NCI-H1436 treated with DMSO at 0.1 percent for 48 hours (cell line): Measurements from ENCODE around the gene SHROOM2.

Experiments used
- DNase-seq: peaks from one replicate; lab custom pipeline; 2025; lab: John Stamatoyannopoulos, UW

SHROOM2 gene

GRCh38 chrX:9899640-9900111, 113.4 kb downstream of the SHROOM2 start:
- DNase-seq, result no peak

DNA sequence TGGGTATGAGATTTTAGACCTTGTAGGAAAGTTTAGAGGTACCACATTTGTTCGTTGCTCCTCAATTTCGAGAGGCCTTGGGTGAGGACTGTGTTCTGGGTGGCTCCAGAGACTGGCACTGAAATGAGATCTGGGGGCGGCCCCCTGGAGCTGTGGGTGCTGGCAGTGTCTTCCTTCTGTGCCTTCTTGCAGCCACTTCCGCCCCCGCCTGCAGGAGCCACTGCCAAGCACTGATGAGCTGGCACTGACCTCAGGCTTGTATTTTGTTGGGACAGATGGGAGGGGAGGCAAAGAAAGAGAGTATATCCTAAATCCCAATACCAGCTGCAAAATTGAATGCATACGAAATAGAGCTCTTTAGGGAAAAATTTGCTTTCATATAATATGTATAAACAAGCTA, 116.4 kb downstream of the SHROOM2 start:
- DNase-seq, result no peak

GRCh38 chrX:9903146-9903545, 116.9 kb downstream of the SHROOM2 start:
- no peak for DNase-seq

GRCh38 chrX:9905288-9905687, 119.1 kb downstream of the SHROOM2 start:
- DNase-seq, result no peak

DNA sequence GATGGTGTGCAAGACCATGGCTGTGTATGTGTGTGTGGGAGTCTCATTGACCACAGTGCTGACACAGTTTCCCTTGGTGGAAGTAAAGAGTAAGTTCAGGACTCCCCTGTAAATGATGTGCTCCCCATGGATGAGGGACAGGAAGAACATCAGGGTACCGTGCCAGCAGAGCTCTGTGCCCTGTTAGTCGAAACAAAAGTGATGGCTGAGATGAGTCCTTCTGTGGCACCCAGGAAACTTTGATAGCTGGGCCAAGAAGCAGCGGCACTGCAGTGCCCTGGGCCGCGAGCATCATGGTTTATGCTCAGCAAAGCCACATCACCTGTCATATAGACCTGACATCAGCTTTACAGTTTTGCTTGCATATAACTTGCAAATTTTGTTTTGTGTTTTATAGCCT, 119.5 kb downstream of the SHROOM2 start:
- no peak for DNase-seq

- no peak for DNase-seq
Observed at GRCh38 chrX:9906919-9907318, 120.7 kb downstream of the SHROOM2 start.

GRCh38 chrX:9907645-9908387, 121.6 kb downstream of the SHROOM2 start:
- no peak for DNase-seq

DNA sequence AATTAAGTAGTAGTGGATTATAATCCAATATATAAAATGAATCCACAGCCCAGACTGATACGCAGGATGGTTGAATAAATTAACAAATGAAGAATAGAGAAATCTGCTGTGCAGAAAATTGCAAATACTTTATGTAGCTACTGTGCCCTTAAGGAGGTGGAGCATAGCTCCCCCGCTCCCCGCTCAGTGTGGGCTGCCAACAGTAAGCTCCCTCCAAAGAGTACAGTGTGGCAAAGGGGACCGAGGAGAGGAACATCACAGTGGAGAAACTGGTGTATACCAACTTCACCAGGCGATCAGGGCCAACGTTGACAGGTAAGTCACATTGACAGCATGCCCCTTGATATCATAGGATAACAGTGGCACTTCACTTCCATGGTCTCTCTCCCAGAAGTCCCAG, 123.0 kb downstream of the SHROOM2 start:
- no peak for DNase-seq

DNA sequence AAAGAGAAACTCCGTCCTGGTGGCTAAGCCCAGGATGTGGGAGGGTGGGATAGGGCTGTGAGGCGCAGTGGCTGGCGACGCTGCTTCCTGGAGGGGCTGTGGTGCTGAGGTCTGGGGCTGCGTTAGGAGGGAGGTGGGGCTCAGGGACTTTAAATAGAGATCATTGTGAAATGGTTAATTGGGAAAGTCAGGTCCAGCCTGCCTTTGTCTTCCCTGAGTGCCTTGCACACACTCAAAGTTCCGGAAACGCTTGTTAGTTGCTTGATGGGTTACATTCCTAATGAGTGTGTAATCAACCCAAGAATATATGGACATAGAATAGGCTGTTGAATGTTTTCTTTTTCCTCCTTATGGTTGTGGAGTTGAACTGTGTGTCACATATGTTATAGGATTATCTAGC, 125.3 kb downstream of the SHROOM2 start:
- no peak for DNase-seq

GRCh38 chrX:9912351-9913145, 126.3 kb downstream of the SHROOM2 start:
- DNase-seq, result no peak

DNA sequence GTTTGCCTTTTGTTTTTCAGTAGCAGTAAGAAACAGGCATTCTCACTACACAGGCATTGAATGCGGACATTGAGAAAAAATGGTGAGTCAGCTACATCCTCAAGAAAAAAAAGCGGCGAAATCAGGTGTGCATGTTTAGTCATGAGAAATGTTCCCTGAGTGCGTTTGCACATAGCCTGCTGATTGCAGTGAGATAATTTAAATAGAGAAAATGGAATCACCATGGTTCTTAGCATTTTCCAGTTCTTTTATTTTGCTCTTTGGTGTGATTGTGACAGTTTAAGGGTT, 126.9 kb downstream of the SHROOM2 start:
- DNase-seq, result no peak

DNA sequence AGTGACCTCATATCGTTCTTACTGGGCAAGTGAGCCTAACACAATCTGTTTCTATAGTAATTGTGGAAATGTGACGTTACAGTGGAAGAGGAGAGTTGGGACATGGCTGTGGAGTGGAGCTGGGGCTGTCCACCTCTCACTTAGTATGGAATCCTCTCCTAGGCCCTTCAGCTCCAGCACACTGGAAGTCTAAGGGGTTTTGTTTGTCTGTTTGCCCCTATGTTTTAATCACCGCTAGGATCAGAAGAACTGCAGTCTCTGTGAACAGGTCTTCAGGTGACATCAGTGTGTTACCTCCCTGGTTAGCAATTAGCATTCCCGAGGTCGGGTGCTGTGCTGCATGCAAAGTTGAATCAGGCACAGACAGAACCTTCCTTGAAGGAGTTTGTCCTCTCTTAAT, 131.6 kb downstream of the SHROOM2 start:
- DNase-seq, result no peak

GRCh38 chrX:9919632-9920172, 133.5 kb downstream of the SHROOM2 start:
- no peak for DNase-seq

DNA sequence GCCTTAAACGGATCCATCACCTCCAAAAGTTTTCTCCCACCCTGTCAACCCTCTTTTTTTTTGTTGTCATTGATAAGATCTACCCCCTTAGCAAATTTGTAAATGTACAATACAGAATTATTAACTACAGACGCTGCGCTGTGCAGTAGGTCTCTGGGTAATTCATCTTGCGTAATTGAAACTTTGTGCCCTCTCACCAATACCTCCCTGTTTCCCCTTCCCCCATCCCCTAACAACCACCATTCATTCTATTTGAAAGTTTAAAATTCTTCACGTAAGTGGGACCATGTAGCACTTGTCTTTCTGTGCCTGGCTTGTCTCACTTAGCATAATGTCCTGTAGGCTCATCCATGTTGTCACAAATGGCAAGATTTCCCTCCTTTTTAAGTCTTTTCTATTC, 135.2 kb downstream of the SHROOM2 start:
- no peak for DNase-seq

DNA sequence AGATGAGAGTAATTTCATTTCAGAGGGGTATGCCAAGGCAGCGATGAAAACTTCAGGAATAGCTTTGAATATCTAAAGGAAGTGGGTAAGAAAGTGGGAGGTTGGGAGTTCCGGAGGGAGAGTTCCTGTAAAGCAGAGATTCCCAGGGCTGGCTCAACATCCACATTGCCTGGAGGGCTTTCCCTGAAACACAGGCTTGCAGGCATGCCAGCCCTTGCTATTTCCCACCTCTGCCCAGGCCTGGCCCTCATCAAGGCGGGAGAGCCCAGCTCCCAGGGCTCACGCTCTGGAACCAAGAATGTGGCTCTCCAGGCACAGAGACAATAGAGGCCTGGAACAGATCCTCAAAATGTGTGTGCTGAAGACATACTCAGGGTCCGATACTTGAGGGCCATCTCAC, 137.1 kb downstream of the SHROOM2 start:
- no peak for DNase-seq

DNA sequence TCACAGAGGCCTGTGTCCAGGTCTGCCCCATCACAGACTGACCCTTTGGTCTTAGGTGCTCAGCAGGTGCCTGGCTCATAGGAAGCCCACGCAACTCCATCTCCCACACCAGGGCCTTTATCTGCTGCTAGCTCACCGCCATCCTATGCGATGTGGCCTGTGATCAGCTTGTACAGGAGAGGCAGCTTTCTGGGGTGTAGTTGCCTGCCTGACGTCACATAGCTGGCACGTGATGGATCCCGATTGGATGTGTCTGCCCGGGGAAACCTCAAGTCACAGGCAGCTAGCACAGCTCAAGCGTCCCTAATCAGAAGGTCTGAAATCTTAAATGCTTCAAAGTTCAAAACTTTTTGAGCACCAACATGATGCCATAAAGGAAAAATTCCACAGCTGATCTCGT, 139.8 kb downstream of the SHROOM2 start:
- no peak for DNase-seq

- DNase-seq, result peak; percentile 19
Observed at GRCh38 chrX:9927698-9928482, 141.7 kb downstream of the SHROOM2 start.

DNA sequence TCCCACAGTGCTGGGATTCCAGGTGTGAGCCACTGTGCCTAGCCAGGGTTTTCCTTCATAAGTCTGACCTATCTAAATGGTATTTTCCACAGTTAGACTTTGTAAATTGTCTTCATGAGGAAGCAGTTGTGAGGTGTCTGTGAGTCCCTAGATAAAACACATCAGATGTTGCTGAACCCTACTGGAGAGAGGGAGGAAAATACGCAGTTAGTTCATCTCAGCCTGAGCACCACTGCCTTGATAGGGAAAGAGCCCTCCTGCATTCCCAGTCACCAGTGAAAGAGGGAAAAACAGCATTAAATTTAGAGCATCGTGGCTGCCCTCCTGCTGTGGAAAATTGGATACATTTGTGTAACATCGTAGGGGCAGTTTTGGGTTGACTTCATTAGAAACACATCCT, 149.2 kb downstream of the SHROOM2 start:
- DNase-seq, result no peak

GRCh38 chrX:9937761-9938160, 151.5 kb downstream of the SHROOM2 start:
- no peak for DNase-seq

DNA sequence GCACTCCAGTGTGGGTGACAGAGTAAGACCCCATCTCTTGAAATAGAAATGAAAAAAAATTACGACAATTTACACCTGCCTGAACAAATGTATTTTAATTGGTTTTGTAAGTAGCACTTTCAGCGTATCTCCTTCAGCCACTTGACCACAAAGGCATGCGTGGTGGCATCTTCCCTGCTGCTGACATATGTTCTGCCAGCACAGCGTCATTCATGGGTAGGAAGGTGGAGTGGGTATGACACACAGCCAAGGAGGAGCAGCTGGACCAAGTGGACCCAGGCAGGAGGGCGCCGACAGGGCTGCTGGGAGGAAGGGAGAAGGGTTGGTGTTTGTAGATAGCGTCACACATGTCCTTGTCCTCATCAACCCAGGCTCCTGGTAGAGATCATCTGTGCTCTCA, 152.3 kb downstream of the SHROOM2 start:
- no peak for DNase-seq

- no peak for DNase-seq
Observed at GRCh38 chrX:9940421-9940820, 154.2 kb downstream of the SHROOM2 start.

DNA sequence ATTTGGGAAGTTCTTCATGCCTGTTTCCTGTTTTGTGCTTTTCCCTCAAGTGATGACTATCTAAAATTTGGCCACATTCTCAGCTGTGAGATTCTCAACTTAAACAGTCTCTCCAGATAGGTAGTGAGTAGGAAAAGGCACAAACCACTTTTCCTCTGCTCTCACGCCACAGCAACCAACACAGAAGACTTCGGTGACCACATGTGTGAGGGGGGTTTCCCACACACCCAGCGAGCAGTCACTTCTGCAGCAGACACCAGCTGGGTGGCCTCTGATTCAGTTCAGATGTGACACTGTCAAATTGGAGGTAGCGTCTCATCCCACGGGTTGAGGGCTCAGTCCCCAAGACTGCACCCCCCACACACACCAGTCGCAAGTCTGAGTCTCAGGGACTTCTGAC, 155.9 kb downstream of the SHROOM2 start:
- no peak for DNase-seq

DNA sequence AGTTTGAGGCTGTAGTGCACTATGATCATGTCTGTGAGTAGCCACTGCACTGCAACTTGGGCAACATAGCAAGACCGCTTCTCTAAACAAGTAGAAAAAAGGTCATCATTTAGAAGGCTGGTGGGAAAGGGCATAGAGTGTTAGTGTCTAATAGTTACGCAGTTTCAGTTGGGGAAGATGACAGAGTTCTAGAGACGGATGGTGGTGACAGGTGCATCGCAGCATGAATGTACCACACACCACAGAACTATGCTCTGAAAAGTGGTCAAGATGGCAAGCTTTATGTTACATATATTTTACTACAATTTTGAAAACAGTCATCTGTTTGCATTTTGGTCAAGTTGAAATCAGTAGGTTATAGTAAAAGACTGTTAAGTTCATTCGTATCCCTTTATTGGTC, 157.2 kb downstream of the SHROOM2 start:
- DNase-seq, result no peak
